Stimulated activated CD4-positive, alpha-beta T cell treated with anti-CD3 and anti-CD28 coated beads, Interleukin-12 subunit alpha, Interleukin-12 subunit beta, amount 100 ng/mL, for 4 hours (primary cell): ENCODE data around the gene UGT1A6.
"Not testable (repeated sequence)": the region's sequence is repeated elsewhere in the genome, so short reads cannot be mapped to it uniquely, and the experiment has no call there.

Experiments used
- DNase-seq: peaks from one replicate; pipeline ENCODE4 v3.0.0-alpha.2; 2020

The UGT1A6 gene

DNA sequence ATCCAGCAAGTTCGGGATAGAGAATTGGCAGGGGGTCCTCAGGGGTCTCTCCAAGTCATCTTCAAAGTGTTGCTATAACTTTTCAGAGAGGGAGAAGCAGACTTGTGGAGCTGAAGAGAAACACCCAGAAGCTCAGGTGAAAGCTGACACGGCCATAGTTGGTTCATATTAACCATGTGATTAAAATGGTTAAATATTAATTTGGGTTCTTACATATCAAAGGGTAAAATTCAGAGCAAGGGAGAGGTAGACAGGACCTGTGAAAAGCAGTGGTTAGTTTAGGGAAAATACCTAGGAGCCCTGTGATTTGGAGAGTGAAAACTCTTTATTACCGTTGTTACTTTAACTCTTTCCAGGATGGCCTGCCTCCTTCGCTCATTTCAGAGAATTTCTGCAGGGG is at the start of gene UGT1A6:
Gene UGT1A6 (plus strand): TSS at position 243 of the 400 bp plus-strand sequence. CDS start 115 bp downstream, at position 358.
- DNase-seq: no peak

DNA sequence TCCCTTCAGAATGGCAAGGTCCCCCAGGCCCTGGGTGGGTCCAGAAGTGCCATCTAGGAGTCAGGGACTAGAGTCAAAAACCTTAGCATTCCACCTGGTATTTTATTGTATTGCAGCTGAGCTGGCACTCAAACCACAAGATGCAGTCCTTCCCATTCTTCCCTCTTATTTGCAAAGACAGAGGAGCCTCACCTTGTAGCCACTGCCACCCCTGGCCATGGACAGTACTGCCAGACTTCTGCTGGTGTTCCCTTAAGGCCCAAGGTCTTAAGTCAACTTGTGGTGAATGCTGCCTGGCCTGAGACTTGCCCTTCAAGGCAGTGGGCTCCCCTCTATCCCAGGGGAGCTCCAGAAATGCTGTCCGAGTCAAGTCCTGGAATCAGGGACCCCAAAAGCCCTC is 49.6 kb upstream of the UGT1A6 start:
- no peak for DNase-seq

DNA sequence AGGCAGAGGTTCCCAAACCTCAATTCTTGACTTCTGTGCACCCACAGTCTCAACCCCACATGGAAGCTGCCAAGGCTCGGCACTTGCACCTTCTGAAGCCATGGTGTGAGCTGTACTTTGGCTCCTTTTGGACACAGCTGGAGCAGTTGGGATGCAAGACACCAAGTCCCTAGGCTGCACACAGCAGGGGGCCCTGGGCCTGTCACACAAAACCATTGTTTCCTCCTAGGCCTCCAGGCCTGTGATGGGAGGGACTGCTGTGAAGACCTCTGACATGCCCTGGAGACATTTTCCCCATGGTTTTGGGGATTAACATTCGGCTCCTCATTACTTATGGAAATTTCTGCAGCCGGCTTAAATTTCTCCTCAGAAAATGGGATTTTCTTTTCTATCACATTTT is 46.7 kb upstream of the UGT1A6 start:
- not testable (repeated sequence) for DNase-seq

DNA sequence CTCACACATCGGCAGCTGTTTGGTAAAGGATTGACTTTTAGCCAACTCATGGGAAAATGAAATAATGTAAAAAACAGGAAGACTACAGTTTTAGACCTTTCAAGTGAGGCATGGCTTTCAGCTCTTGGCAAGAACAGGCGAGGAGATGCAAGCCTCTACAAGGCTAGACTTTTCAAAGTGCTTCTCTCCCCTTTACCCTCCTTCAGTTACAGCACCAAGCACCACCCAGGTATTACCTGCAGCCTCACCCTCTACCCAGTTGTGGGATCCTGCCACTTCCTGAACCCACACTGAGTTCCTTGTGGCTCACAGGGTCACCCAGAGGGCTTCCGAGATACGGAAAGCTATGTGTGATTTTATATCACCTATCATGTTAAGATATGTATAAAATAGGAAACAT is 41.7 kb upstream of the UGT1A6 start:
- DNase-seq: no peak

GRCh38 chr2:233651430-233651829 is 41.3 kb upstream of the UGT1A6 start:
- no peak for DNase-seq

GRCh38 chr2:233654501-233654900 is 38.2 kb upstream of the UGT1A6 start:
- no peak for DNase-seq

DNA sequence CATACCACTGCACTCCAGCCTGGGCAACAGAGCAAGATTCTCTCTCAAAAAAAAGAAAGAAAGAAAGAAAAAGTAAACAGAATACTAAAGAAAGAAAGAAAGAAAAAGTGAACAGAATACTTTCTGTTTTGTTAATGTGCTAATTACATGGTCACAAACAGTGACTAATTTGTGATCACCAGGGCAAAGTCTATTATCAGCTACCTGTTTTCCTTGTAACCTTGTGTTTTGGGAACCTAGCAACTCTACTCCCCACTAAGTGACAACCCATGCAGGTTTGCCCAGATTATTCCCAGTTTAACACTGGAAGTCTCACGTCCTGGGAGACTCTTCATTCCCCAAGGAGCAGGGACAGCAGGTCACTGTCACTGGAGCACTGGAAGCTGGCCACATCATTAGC is 37.6 kb upstream of the UGT1A6 start:
- DNase-seq: no peak

- DNase-seq: not testable (repeated sequence)
These were observed 36.7 kb upstream of the UGT1A6 start for GRCh38 chr2:233655943-233656342.

GRCh38 chr2:233656443-233656842 is 36.2 kb upstream of the UGT1A6 start:
- no peak for DNase-seq

- no peak for DNase-seq
These were observed 34.1 kb upstream of the UGT1A6 start for GRCh38 chr2:233658610-233659009.

GRCh38 chr2:233663911-233664310 is 28.8 kb upstream of the UGT1A6 start:
- no peak for DNase-seq

- DNase-seq: no peak
These were observed 24.0 kb upstream of the UGT1A6 start for GRCh38 chr2:233668605-233669260.

DNA sequence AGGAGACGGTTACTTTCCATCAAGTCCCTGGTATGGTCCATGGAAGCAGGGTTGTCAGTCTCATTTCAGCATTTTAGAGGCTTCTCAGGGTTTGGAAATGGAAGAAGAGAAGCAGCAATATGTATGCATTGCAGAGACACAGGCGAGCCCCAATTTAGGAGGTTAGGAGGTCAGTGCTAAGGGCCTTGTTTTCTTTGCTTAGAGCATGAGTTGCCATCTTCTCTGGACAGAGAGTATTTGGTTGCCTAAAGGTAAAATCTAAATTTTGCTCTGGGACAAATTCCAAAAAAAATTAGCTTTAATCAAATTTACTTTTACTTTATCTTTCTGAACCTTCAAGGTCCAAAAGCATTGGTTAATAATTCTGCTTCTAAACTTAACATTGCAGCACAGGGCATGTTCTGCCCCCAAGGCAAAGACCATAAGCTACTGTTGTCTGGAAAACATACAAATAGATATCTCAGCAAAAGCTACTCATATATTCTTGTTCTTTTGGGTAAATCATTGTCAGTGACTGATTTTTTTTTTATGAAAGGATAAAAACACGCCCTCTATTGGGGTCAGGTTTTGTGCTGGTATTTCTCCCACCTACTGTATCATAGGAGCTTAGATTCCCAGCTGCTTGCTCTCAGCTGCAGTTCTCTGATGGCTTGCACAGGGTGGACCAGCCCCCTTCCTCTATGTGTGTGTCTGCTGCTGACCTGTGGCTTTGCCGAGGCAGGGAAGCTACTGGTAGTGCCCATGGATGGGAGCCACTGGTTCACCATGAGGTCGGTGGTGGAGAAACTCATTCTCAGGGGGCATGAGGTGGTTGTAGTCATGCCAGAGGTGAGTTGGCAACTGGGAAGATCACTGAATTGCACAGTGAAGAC is 21.2 kb upstream of the UGT1A6 start, which contains the start of gene UGT1A9:
Gene UGT1A9 (plus strand): TSS at position 609 of the 872 bp plus-strand sequence. CDS start 37 bp downstream, at position 646.
- no peak for DNase-seq

GRCh38 chr2:233672886-233673285 is 19.8 kb upstream of the UGT1A6 start:
- DNase-seq: no peak

- no peak for DNase-seq
These were observed 18.8 kb upstream of the UGT1A6 start for GRCh38 chr2:233673896-233674295.

DNA sequence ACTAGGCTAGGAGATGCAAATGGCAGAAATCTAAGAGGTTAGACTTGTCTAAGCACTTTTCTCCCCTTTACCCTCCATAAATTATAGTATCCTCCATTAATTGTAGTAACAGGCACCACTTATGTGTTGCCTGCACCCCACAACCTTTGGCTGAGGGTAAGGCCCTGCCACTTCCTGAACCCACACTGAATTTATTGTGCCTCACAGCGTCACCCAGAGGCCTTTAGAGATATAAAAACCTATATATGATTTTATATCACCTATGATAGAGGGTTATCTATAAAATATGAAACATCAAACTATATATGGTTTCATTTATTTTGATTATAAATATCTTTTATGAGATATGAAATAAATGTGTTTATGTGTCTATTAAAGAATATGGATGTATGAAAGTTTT is 18.4 kb upstream of the UGT1A6 start:
- DNase-seq: no peak

DNA sequence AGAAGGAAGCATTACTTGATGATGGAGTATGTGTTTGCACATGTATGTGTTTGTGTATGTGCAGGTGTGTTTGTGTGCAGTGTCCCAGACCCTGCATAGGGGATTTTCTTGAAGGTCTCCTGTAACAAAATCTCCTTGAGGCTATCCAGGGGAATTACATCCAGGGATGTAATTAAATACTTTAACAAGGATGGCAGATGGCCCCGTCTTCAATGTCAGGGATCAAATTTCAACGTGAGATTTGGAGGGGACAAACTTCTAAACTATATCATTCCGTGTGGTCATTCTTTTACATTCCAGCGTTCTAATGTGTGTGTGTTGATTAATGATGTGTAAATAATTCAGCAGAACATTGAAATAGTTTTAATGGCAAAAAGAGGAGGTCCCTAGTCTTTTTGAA is 17.7 kb upstream of the UGT1A6 start:
- DNase-seq: no peak

DNA sequence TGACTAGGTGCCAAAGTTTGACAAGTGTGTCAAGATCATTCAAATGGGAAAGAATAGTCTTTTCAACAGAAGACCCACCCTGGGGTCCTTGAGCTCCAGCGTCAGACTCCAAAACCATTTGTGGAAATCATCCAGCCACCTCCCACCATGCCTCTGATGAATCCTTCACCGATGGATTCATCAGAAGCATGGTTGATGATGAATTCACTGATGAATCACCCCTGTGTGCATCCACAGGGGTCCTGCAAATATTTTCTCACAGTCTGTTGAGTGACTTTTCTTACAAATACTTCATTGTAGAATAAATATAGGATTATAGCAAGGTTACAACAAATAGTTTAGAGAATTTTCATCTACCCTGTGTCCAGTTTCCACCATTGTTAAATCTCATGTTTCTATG is 16.6 kb upstream of the UGT1A6 start:
- no peak for DNase-seq

GRCh38 chr2:233679196-233679595 is 13.5 kb upstream of the UGT1A6 start:
- no peak for DNase-seq

- no peak for DNase-seq
These were observed 12.2 kb upstream of the UGT1A6 start for GRCh38 chr2:233680361-233681045.

- no peak for DNase-seq
These were observed 11.1 kb upstream of the UGT1A6 start, which contains the start of gene UGT1A7 for GRCh38 chr2:233681521-233682099. Gene UGT1A7, plus strand, starts transcription at chr2:233681901. Its CDS starts 37 bp downstream, at chr2:233681938.

GRCh38 chr2:233684640-233685039 is 8.1 kb upstream of the UGT1A6 start:
- no peak for DNase-seq

GRCh38 chr2:233686928-233687327 is 5.8 kb upstream of the UGT1A6 start:
- no peak for DNase-seq
